CD8-positive, alpha-beta memory T cell (primary cell): Measurements from ENCODE around the gene YBX3. TPM values are rescaled to one million over a fixed set of nuclear protein-coding genes. Genes with fewer than 3 reads are reported as not detected.

Experiments used
- CTCF ChIA-PET: fragments of 350-600 bp; sonication (Branson Sonifier 250); formaldehyde crosslinking; loops from one replicate; lab custom pipeline; 2021; ENCODE audit warnings: antibody characterized with exemption; lab: Charles Lee
- POLR2A ChIA-PET: fragments of 350-600 bp; sonication (Branson Sonifier 250); formaldehyde crosslinking; loops from one replicate; lab custom pipeline; 2021; ENCODE audit warnings: antibody characterized with exemption; lab: Charles Lee
- DNase-seq, 5 donors: peaks; one replicate each; pipeline versions ENCODE4 v3.0.0 to v3.0.0-alpha.2; 2020 to 2022; ENCODE audit warnings: mixed read lengths in 1 of 5
- H3K27ac ChIP-seq: one replicate; pipeline ENCODE4 v1.7.0; 2013; ENCODE audit warnings: low read depth, mild to moderate bottlenecking, low read length, moderate library complexity
- H3K27me3 ChIP-seq: 2 replicates; pipeline ENCODE4 v1.7.0; 2013; ENCODE audit warnings: low read length, mild to moderate bottlenecking; ENCODE audit not compliant: insufficient read depth, poor library complexity, severe bottlenecking
- H3K36me3 ChIP-seq: 2 replicates; pipeline ENCODE4 v1.7.0; 2013; ENCODE audit warnings: mild to moderate bottlenecking, low read length, moderate library complexity; ENCODE audit not compliant: insufficient read depth
- H3K4me1 ChIP-seq: 2 replicates; pipeline ENCODE4 v1.7.0; 2013; ENCODE audit warnings: mild to moderate bottlenecking, low read length, moderate library complexity; ENCODE audit not compliant: insufficient read depth
- H3K4me3 ChIP-seq: 2 replicates; pipeline ENCODE4 v1.7.0; 2013; ENCODE audit warnings: mild to moderate bottlenecking, low read length
- H3K9me3 ChIP-seq: 2 replicates; pipeline ENCODE4 v1.7.0; 2013; ENCODE audit warnings: mild to moderate bottlenecking, low read length
- H3K27ac Mint-ChIP-seq, 8 donors: one replicate each; pipeline ENCODE4 v1.8.0; 2020 to 2021; ENCODE audit warnings: mixed read lengths in 8 of 8, mild to moderate bottlenecking in 6 of 8, inconsistent platforms in 3 of 8, moderate library complexity in 3 of 8
- H3K27me3 Mint-ChIP-seq, 2 donors: one replicate each; pipeline ENCODE4 v1.8.0; 2020 to 2021; ENCODE audit warnings: mixed read lengths in 2 of 2, mild to moderate bottlenecking in 1 of 2, moderate library complexity in 1 of 2
- H3K36me3 Mint-ChIP-seq, 3 donors: one replicate each; pipeline ENCODE4 v1.8.0; 2020 to 2021; ENCODE audit warnings: mixed read lengths in 3 of 3, inconsistent platforms in 1 of 3, mild to moderate bottlenecking in 1 of 3
- H3K4me1 Mint-ChIP-seq, 3 donors: one replicate each; pipeline ENCODE4 v1.8.0; 2020 to 2021; ENCODE audit warnings: mixed read lengths in 3 of 3, inconsistent platforms in 1 of 3, mild to moderate bottlenecking in 1 of 3
- H3K4me3 Mint-ChIP-seq, 7 donors: one replicate each; pipeline ENCODE4 v1.8.0; 2020 to 2021; ENCODE audit warnings: mixed read lengths in 7 of 7, mild to moderate bottlenecking in 6 of 7, moderate library complexity in 4 of 7, inconsistent platforms in 2 of 7
- H3K9me3 Mint-ChIP-seq, 5 donors: one replicate each; pipeline ENCODE4 v1.8.0; 2020 to 2022; ENCODE audit warnings: mixed read lengths in 5 of 5, mild to moderate bottlenecking in 3 of 5, moderate library complexity in 2 of 5, inconsistent platforms in 1 of 5
- polyA plus RNA-seq: library from polyadenylated mRNA; unstranded; fragments of 300-500 nt; fragmentation: Illumina TruSeq; gene quantifications from one replicate; pipeline ENCODE4 v1.2.3, GENCODE V29; 2021
- total RNA-seq, 2 experiments: library from RNA; stranded (reverse); gene quantifications; one replicate each; pipeline ENCODE4 v1.2.3, GENCODE V29; 2021

Gene YBX3
- total and polyA plus RNA-seq, 3 experiments from 2014 or later: 40.5 to 251 (median 222) TPM

- Mint-ChIP-seq H3K4me1 (peaks cover 14 to 15% (median 15%) of the 10 kb centered on the region in 3 donors), H3K36me3 (peaks cover 0 to 39% (median 13%) of the 10 kb centered on the region in 3 donors), H3K27me3 (no peaks in the 10 kb centered on the region), H3K9me3 (no peaks in the 10 kb centered on the region), H3K4me3 (no peak overlapping the region), H3K27ac (no peak overlapping the region)
- peaks cover 4% of the 10 kb centered on the region for H3K4me1 ChIP-seq
- H3K4me3 ChIP-seq: no peak overlapping the region
- POLR2A ChIA-PET: no interaction called here
- H3K27ac ChIP-seq: no peak overlapping the region
- no peaks in the 10 kb centered on the region for H3K27me3 ChIP-seq
- CTCF ChIA-PET: no interaction called here
- H3K9me3 ChIP-seq: no peaks in the 10 kb centered on the region
- no peaks in the 10 kb centered on the region for H3K36me3 ChIP-seq
- DNase-seq: no peak
These were observed 26.0 kb downstream of the YBX3 start for GRCh38 chr12:10697156-10697555.

- Histone ChIP-seq H3K9me3 (no peaks in the 10 kb centered on the region), H3K36me3 (no peaks in the 10 kb centered on the region), H3K27me3 (no peaks in the 10 kb centered on the region), H3K4me3 (no peak overlapping the region), H3K27ac (no peak overlapping the region), H3K4me1 (no peaks in the 10 kb centered on the region)
- Mint-ChIP-seq H3K36me3 (peaks cover 0 to 20% (median 0%) of the 10 kb centered on the region in 3 donors), H3K4me3 (no peak overlapping the region), H3K9me3 (peaks cover 0 to 7% (median 3%) of the 10 kb centered on the region in 5 donors), H3K27ac (peak overlapping the region in 1 of 8 donors; percentile 24), H3K4me1 (no peaks in the 10 kb centered on the region), H3K27me3 (peaks cover 5 to 6% of the 10 kb centered on the region in 2 donors)
- POLR2A ChIA-PET: no interaction called here
- DNase-seq: no peak
- CTCF ChIA-PET: interaction anchor here (1.0 kb wide), 1 partner anchor 59 kb away, joined by 3 read pairs; no protein-coding TSS in a partner anchor
These were observed 32.2 kb downstream of the YBX3 start for GRCh38 chr12:10690906-10691305.

- no peak overlapping the region for H3K27ac Mint-ChIP-seq
- CTCF ChIA-PET: no interaction called here
These were observed 34.0 kb downstream of the YBX3 start for GRCh38 chr12:10689146-10689545.

GRCh38 chr12:10688042-10688441, 35.1 kb downstream of the YBX3 start:
- no peak overlapping the region for H3K27ac ChIP-seq

More at GRCh38 chr12:10689146-10689545, 34.0 kb downstream of the YBX3 start:
- POLR2A ChIA-PET: no interaction called here
- Histone ChIP-seq H3K4me1 (no peaks in the 10 kb centered on the region), H3K9me3 (no peaks in the 10 kb centered on the region), H3K27me3 (no peaks in the 10 kb centered on the region), H3K27ac (no peak overlapping the region), H3K36me3 (no peaks in the 10 kb centered on the region), H3K4me3 (no peak overlapping the region)
- H3K27me3 Mint-ChIP-seq: peaks cover 10 to 20% of the 10 kb centered on the region in 2 donors
- peaks cover 0 to 7% (median 3%) of the 10 kb centered on the region in 5 donors for H3K9me3 Mint-ChIP-seq
- peaks cover 0 to 23% (median 0%) of the 10 kb centered on the region in 3 donors for H3K36me3 Mint-ChIP-seq
- no peaks in the 10 kb centered on the region for H3K4me1 Mint-ChIP-seq
- H3K4me3 Mint-ChIP-seq: no peak overlapping the region
- DNase-seq: no peak

DNA sequence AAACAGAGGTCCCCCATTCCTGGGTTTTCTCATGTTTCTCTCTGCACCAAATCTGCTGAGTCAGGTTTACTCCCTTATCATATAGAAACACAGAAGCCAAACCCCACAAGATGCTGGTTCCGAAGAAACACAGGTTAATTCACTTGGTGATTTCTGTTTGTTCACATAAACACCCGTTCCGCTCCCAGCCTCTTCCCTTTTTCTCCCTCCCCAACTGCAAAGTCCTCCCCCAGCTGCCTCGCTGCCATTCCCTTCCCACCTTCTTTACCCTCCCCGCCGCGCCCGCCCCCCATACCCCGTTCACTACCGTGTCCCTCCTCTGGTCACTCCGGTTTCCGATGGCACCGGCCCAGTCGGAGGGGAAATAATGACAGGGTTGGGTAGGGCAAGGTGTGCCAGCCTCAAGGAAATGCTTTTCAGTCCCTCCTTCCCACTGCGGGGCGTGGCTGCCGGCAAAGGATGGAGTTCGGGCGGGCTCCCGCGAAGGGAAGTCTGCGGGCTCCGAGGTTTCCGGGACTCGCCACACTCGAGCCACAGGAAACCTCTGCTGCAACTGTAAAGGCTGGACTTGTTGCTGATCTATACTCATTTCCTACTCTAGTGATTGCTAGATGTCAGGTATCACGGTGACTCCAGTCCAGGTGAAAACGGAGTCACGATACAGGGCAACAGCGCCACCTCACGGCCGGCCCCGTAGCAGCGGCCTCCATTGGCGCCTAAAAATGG, 49.3 kb downstream of the YBX3 start, which contains the start of gene STYK1:
Gene STYK1 (minus strand): TSS at position 394 of the 726 bp plus-strand sequence. CDS start 39,434 bp downstream, outside the sequence.
- H3K27me3 ChIP-seq: no peaks in the 10 kb centered on the region
- peak within 1 kb of the TSS; percentile 90 to 97 (median 96) for H3K27ac Mint-ChIP-seq
- ChIA-PET CTCF (interaction anchor here (0.9 to 1.7 kb wide), 7 partner anchors 31 to 516 kb away, joined by 3 to 6 read pairs (median 3); no protein-coding TSS in a partner anchor), POLR2A (no interaction called here)
- DNase-seq: peak; percentile 70 to 85 (median 77)
- no peaks in the 10 kb centered on the region for H3K36me3 Mint-ChIP-seq
- peaks cover 44 to 54% (median 53%) of the 10 kb centered on the region in 3 donors for H3K4me1 Mint-ChIP-seq
- peak within 1 kb of the TSS; percentile 57 for H3K4me3 ChIP-seq
- peaks cover 2 to 3% of the 10 kb centered on the region in 2 donors for H3K27me3 Mint-ChIP-seq
- H3K27ac ChIP-seq: peak within 1 kb of the TSS; percentile 87
- no peaks in the 10 kb centered on the region for H3K9me3 ChIP-seq
- peak within 1 kb of the TSS; percentile 84 to 95 (median 90) for H3K4me3 Mint-ChIP-seq
- peaks cover 35% of the 10 kb centered on the region for H3K4me1 ChIP-seq
- H3K9me3 Mint-ChIP-seq: peaks cover 0 to 2% (median 0%) of the 10 kb centered on the region in 5 donors
- no peaks in the 10 kb centered on the region for H3K36me3 ChIP-seq

More at GRCh38 chr12:10688042-10688441, 35.1 kb downstream of the YBX3 start:
- Mint-ChIP-seq H3K36me3 (peaks cover 0 to 23% (median 0%) of the 10 kb centered on the region in 3 donors), H3K4me3 (no peak overlapping the region), H3K27ac (no peak overlapping the region), H3K4me1 (no peaks in the 10 kb centered on the region), H3K9me3 (peaks cover 0 to 7% (median 3%) of the 10 kb centered on the region in 5 donors), H3K27me3 (peaks cover 10 to 20% of the 10 kb centered on the region in 2 donors)
- Histone ChIP-seq H3K27me3 (no peaks in the 10 kb centered on the region), H3K4me3 (no peak overlapping the region), H3K36me3 (no peaks in the 10 kb centered on the region), H3K9me3 (no peaks in the 10 kb centered on the region), H3K4me1 (no peaks in the 10 kb centered on the region)
- CTCF ChIA-PET: no interaction called here
- no peak for DNase-seq
- POLR2A ChIA-PET: no interaction called here

- H3K4me1 ChIP-seq: peaks cover 41% of the 10 kb centered on the region
- peak; percentile 25 to 77 (median 40) for DNase-seq
- H3K4me3 Mint-ChIP-seq: peak overlapping the region; percentile 84 to 95 (median 90)
- H3K36me3 Mint-ChIP-seq: no peaks in the 10 kb centered on the region
- CTCF ChIA-PET: interaction anchor here (0.7 to 1.7 kb wide), 5 partner anchors 17 to 459 kb away, joined by 3 to 5 read pairs (median 4); partner anchors contain the start of gene GABARAPL1
- H3K9me3 ChIP-seq: no peaks in the 10 kb centered on the region
- peak overlapping the region; percentile 90 to 97 (median 96) for H3K27ac Mint-ChIP-seq
- peak overlapping the region; percentile 87 for H3K27ac ChIP-seq
- H3K27me3 Mint-ChIP-seq: peaks cover 0 to 2% of the 10 kb centered on the region in 2 donors
- peaks cover 51 to 67% (median 66%) of the 10 kb centered on the region in 3 donors for H3K4me1 Mint-ChIP-seq
- no peaks in the 10 kb centered on the region for H3K36me3 ChIP-seq
- POLR2A ChIA-PET: interaction anchor here (1.0 to 1.6 kb wide), 5 partner anchors 58 to 459 kb away, joined by 3 to 5 read pairs (median 4); partner anchors contain the start of gene GABARAPL1
- no peaks in the 10 kb centered on the region for H3K27me3 ChIP-seq
- peaks cover 0 to 2% (median 0%) of the 10 kb centered on the region in 5 donors for H3K9me3 Mint-ChIP-seq
- peak overlapping the region; percentile 55 for H3K4me3 ChIP-seq
These were observed 50.8 kb downstream of the YBX3 start for GRCh38 chr12:10672231-10672868.

GRCh38 chr12:10669533-10669932, 53.6 kb downstream of the YBX3 start:
- H3K27ac Mint-ChIP-seq: peak overlapping the region in 5 of 8 donors; percentile 1 to 86 (median 48)
- no peaks in the 10 kb centered on the region for H3K27me3 ChIP-seq
- POLR2A ChIA-PET: no interaction called here
- peaks cover 0 to 1% (median 0%) of the 10 kb centered on the region in 3 donors for H3K36me3 Mint-ChIP-seq
- DNase-seq: no peak
- H3K4me1 ChIP-seq: peaks cover 35% of the 10 kb centered on the region
- no peak overlapping the region for H3K4me3 ChIP-seq
- CTCF ChIA-PET: interaction anchor here (0.9 to 1.3 kb wide), 2 partner anchors 58 to 434 kb away, joined by 3 read pairs; no protein-coding TSS in a partner anchor
- peak overlapping the region in 3 of 7 donors; percentile 19 to 29 (median 22) for H3K4me3 Mint-ChIP-seq
- H3K4me1 Mint-ChIP-seq: peaks cover 45 to 69% (median 59%) of the 10 kb centered on the region in 3 donors
- H3K36me3 ChIP-seq: no peaks in the 10 kb centered on the region
- H3K9me3 Mint-ChIP-seq: peaks cover 0 to 2% (median 0%) of the 10 kb centered on the region in 5 donors
- no peaks in the 10 kb centered on the region for H3K9me3 ChIP-seq
- no peak overlapping the region for H3K27ac ChIP-seq
- H3K27me3 Mint-ChIP-seq: peaks cover 0 to 2% of the 10 kb centered on the region in 2 donors
